ENCODE results near the gene ABCB9. TPM values are rescaled to one million over a fixed set of nuclear protein-coding genes. Genes with fewer than 3 reads are reported as not detected.

Gene ABCB9
- total RNA-seq, 6 experiments from 2014 or later: 9.2 to 11.1 (median 10.0) TPM

DNA sequence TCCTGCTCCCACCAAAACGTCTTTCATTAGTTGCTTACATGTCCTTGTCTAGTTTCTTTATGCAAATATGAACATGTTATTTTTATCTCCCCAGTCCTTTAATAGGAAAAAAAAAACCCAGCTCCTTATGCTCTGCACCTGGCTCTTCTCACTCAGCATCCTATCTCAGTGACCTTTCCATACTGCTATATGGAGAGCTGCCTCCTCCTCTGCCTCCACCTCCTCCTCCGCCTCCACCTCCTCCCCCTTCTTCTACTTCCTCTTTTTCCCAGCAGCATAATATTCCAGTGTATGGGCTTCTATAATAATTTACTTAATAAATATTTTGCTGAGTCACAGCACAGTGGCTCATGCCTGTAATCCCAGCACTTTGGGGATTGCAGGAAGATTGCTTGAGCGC is 31.5 kb downstream of the ABCB9 start:
- TF ChIP-seq, protein P1, sequence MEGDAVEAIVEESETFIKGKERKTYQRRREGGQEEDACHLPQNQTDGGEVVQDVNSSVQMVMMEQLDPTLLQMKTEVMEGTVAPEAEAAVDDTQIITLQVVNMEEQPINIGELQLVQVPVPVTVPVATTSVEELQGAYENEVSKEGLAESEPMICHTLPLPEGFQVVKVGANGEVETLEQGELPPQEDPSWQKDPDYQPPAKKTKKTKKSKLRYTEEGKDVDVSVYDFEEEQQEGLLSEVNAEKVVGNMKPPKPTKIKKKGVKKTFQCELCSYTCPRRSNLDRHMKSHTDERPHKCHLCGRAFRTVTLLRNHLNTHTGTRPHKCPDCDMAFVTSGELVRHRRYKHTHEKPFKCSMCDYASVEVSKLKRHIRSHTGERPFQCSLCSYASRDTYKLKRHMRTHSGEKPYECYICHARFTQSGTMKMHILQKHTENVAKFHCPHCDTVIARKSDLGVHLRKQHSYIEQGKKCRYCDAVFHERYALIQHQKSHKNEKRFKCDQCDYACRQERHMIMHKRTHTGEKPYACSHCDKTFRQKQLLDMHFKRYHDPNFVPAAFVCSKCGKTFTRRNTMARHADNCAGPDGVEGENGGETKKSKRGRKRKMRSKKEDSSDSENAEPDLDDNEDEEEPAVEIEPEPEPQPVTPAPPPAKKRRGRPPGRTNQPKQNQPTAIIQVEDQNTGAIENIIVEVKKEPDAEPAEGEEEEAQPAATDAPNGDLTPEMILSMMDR (IDR thresholded peaks at IDR 0.05): no peak
- no peaks in the 10 kb centered on the region for H3K4me1 Mint-ChIP-seq (ENCODE audit: low read depth)
- no peaks in the 10 kb centered on the region for H3K9me3 Mint-ChIP-seq
- no peak overlapping the region for H3K27ac Mint-ChIP-seq
- H3K4me3 Mint-ChIP-seq: no peak overlapping the region
- H3K27me3 Mint-ChIP-seq (ENCODE audit: insufficient read depth): peaks cover 1% of the 10 kb centered on the region; the same call in 1 of the 2 replicates
- peaks cover 13% of the 10 kb centered on the region for H3K36me3 Mint-ChIP-seq (ENCODE audit: low read depth)
- no peak for DNase-seq

DNA sequence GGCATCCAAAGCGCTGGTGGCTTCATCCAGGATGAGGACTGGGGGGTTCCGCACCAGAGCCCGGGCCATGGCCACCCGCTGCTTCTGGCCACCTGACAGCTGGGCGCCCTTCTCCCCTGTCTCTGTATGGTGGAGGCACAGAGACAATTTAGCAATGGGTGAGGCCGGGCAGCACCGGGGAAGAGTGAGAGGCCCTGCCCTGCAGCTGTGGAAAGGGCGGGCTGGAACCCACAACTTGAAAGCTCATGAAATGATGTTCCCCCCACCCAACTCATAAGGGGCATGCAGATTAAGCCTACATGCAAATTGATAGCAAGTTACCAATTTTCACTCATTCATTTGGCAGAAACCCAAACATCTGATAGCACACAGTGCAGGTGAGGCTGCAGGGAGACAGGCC is 34.1 kb downstream of the ABCB9 start:
- H3K4me1 Mint-ChIP-seq (ENCODE audit: low read depth): no peaks in the 10 kb centered on the region
- H3K4me3 Mint-ChIP-seq: no peak overlapping the region
- H3K27ac Mint-ChIP-seq: no peak overlapping the region
- H3K27me3 Mint-ChIP-seq (ENCODE audit: insufficient read depth): no peaks in the 10 kb centered on the region
- no peaks in the 10 kb centered on the region for H3K36me3 Mint-ChIP-seq (ENCODE audit: low read depth)
- TF ChIP-seq, protein P1 (IDR thresholded peaks at IDR 0.05): no peak
- DNase-seq: no peak
- H3K9me3 Mint-ChIP-seq: no peaks in the 10 kb centered on the region

DNA sequence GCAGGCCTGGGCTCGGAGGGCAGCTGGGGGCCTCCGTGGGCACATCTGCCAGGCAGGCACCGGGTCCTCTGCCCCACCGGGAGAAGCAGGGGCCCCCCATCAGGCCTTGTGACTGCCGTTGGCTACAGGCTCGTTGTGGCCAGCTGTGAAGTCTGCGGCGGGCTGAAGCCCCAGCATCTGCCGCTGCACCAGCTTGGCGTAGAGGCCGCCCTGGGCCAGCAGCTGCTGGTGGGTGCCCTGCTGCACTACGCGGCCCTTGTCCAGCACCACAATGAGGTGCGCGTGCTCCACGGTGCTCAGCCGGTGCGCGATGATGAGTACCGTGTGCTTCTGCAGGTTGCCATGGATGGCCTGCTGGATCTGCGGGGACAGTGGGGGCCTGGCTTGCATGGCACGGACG is 36.5 kb downstream of the ABCB9 start:
- Mint-ChIP-seq H3K27ac (no peak overlapping the region), H3K4me3 (no peak overlapping the region), H3K36me3 (ENCODE audit: low read depth) (no peaks in the 10 kb centered on the region), H3K27me3 (ENCODE audit: insufficient read depth) (no peaks in the 10 kb centered on the region), H3K4me1 (ENCODE audit: low read depth) (no peaks in the 10 kb centered on the region), H3K9me3 (no peaks in the 10 kb centered on the region)
- TF ChIP-seq, protein P1 (IDR thresholded peaks at IDR 0.05): no peak
- no peak for DNase-seq

DNA sequence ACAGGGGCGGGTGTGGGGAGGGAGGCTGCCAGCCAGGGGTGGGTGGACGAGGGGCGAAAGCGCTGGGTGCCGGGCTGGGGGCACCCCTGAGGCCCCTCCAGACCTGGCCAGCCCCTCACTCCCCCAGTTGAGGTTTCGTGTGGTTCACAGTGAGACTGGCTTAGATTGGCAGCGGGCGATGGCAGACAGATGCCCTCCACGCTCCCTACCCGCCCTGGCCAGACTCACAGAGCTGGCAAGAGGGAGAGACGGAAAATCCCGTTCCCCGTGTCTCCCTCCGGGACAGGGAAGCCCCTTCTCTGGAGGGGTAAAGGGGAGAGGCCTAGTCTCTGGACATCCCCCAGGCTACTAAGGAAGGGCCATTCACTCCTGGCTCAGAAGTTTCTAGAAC is 37.1 kb downstream of the ABCB9 start:
- Mint-ChIP-seq H3K36me3 (ENCODE audit: low read depth) (no peaks in the 10 kb centered on the region), H3K27me3 (ENCODE audit: insufficient read depth) (no peaks in the 10 kb centered on the region), H3K4me1 (ENCODE audit: low read depth) (no peaks in the 10 kb centered on the region), H3K4me3 (no peak overlapping the region), H3K27ac (no peak overlapping the region), H3K9me3 (no peaks in the 10 kb centered on the region)
- DNase-seq: no peak
- TF ChIP-seq, protein P1 (IDR thresholded peaks at IDR 0.05): no peak

DNA sequence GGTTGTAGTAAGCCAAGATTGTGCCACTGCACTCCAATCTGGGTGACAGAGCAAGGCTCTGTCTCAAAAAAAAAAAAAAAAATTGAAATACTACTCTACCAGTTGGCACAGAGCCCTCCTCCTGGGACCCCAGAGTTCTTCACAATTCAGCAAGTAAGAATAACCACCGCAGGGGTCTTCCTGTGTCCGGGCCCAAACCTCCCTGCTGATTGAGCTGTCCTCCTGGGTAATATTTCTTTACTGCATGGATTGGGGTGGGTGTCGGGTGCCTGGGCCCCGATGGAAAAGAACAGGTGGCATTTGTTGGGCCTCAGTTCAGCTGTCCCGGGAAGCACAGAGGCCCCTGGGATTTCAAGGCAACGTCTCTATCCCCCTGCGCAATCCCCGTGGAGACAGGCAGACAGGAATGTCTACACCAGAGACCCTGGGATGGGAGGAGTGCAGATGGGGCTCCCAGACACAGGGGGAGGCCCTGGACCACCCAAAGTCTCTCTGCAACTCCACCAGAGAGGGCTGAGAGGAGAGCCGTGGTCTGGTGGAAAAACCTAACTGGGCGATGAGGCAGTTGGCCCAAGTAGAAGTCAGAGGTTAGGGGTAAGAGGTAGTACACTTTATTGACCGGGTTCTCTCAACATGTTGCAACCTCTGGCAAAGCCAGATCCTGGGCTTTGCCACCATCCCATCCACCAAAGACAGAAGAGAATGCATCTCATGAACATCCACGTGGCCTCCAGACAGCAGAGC is 37.7 kb downstream of the ABCB9 start:
- Mint-ChIP-seq H3K27me3 (ENCODE audit: insufficient read depth) (no peaks in the 10 kb centered on the region), H3K4me3 (no peak overlapping the region), H3K27ac (no peak overlapping the region), H3K36me3 (ENCODE audit: low read depth) (no peaks in the 10 kb centered on the region), H3K9me3 (no peaks in the 10 kb centered on the region), H3K4me1 (ENCODE audit: low read depth) (no peaks in the 10 kb centered on the region)
- TF ChIP-seq, protein P1 (IDR thresholded peaks at IDR 0.05): no peak
- DNase-seq: no peak

Data from HFFc6 (cell line).